Myocyte (in vitro differentiated cells): ENCODE data around the gene LHPP. TPM values are rescaled to one million over a fixed set of nuclear protein-coding genes. Genes with fewer than 3 reads are reported as not detected.
"Not testable (repeated sequence)": the region's sequence is repeated elsewhere in the genome, so short reads cannot be mapped to it uniquely, and the experiment has no call there.

Source experiments
- DNase-seq: peaks from one replicate; pipeline ENCODE4 v3.0.0-alpha.2; 2012; ENCODE audit warnings: low read depth
- total RNA-seq: library from RNA; depleted of rRNA; stranded (reverse); fragments of >200 nt; gene quantifications from 2 replicates; pipeline ENCODE4 v1.2.3, GENCODE V29; 2014

Gene LHPP
- total RNA-seq, 1 donor from 2014 or later: 8.1 TPM

DNA sequence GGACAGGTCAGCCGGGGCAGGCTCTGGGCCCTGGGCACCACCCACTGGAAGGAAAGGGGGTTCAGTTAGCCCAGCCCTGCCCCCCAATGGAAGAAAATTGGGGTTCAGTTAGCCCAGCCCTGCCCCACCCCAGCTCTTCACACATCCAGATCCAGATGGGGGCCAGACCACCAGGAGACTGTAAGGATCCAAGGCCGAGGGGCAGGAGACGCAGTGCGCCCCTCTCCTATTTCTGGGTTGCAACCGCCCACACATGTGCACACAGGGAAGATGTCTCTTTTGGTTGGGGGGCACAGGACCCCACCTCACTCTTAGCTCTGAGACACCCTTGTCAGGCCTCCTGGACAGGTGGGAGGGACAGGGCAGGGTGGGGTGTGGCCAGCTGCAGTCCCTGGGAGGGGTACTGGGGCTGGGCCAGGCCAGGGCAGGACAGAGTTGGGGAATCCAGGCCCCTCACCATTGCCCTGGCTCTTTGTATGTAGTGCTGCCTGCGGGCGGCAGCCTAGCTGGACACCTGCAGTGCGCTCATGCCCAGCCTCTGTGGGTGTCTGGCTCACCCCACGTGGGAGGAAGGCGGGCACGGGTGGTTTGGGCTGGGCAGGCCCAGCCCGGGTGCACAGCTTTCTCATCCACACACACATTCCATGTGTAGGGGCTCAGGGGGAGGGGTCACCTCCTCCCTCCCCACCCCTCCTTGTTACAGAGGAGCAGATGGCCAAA lies 141.2 kb downstream of the LHPP start:
- no peak for DNase-seq

DNA sequence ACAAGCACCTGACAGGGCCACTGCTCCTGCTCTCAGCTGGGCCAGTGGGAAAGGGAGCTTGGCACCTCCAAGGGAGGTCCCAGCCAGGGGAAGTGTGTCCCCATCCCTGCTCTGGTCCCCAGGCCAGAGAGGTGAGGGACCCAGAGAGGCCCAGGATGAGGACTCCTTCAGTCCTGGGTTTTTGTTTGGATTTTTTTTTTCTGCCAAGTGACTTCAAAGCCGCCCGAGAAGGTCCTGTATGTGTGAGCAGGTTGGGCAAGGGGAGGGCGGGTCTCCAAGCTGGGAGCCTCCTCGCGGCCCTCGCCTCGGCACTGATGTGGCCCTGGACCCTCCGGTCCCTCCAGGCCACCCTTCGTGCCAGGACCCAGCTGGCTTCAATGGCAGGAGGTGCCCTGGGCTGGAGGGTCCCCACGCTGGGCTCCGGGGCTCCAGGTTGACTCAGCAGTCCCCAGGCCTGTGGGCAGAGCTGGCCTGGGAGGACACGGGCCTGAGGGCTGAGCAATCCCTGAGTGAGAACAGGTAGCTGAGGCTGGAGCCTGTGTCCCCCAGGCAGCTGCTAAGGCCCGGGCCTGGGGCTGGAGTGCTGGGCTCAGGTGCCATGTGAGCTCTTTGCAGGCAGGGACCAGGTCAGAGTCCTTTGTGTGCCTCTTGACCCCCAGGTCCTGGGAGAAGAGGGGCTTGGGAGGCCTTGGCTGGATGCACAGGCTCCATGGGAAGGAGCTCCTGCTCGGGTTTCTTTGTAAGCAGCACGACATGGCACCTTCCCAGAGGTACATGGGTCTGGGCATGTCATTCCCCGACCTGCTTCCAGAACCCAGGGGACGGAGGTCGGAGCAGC lies 142.0 kb downstream of the LHPP start:
- no peak for DNase-seq

DNA sequence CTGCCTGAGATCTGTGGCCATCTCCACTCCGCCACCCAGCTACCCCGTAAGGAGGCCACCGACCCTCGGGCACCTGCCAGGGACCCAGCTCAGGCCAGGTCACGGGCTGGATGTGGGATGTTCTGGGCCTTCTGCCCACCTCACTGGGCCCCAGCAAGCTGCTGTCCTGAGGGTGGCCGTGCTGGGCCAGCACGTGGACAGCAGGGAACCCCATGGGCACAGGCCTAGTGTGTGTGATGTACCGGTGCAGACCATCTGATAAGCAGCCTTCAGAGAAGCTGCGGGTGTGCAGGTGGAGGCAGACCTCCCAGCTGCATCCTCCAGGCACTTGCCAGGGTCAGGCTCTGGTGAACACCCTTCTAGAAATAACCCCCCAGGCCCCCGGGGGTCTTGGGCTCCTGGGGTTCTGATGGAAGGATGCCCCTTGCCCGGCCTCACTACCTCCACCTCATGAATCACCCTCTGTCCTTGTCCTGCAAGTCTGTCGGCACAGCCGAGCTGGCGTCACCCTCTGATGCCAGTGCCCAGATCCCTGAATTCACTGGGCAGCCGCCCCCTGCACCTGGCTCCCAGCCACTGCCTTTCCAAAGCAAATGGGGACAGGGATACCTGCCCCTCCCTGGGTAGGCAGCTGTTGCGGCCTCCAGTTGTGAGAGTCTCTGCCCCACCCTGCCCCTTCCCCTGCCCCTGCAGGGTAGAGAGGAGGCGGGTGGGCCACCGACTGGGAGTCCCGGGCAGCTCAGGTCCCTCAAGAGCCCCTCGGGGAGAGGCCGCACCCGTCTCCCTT lies 142.8 kb downstream of the LHPP start:
- no peak for DNase-seq

DNA sequence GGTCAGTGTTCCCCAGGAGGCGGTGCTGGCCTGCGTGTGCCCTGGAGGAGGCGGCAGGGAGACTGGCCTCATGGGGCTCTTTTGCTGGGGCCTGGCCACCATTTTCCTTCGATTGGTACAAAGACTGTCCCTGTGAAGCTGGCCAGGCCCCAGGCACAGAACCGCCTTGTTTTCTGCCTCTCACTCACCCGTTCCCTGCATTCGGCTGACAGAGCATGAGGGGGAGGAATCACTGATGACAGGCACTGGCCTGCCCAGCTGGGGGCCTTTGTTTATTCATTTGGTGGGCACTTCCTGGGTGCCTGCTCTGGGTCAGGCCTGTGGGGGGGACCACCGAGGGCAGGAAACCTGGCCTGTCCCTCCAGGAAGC lies 143.4 kb downstream of the LHPP start:
- no peak for DNase-seq

DNA sequence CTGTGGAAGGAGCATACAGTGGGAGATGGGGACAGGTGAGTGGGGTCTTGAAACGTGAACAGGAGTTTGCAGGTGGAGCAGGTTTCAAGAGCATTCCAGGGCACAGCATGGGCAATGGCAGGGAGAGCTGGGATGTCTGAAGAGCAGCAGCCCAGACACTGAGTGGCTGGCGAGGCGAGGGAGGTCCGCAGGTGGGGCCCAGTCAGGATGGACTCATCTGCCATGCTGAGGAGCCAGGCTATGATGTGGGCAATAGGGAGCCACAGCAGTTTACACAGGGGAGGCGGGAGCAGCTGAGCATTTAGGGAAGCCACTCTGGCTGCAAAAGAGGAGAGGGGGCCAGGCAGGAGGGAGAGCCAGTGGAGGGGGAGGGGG lies 143.8 kb downstream of the LHPP start:
- DNase-seq: no peak

DNA sequence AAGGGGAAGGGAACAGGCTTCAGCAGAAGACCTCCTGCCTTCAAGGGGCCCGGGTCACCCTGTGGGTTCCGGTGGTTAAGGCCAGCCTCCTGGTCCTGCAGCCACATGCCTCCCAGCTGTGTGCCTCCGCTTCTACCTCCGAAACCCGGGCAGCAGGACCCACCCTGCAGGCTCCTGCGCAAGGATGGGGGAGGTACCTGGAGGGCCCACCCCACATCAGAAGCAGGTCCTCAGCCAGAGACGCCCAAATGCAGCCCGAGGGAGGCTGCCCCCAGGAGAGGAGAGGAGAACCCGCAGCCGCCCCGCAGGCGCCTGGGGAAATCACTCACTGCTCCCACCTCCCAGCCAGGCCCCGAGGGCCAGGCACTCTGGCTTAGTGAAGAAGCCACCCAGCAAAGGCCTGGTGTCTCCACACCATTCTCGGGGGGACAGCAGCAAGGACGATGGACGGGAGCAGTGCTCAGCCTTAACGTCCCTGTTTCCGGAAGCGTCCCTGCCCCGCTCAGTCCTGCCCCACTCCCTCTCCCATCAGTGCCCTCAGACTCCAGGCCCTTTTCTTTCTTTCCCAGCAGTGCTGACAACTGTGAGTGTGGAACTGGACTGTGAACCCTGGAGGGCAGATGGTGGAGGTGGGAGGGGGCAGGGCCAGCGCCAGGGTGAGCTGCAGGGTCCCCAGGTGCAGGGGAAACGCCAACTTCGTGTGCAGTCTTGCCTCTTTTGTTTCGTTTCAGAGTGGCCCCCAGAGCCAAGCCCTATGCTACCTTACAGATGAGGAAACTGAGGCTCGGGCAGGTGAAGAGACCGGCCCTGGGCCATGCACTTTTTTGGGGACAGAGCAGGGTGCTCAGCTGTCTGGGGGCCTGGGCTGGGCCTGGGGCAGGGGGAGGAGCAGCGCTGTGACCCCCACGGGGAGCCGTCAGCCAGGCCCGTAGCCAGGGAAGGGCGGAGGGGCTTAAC lies 144.5 kb downstream of the LHPP start:
- no peak for DNase-seq

DNA sequence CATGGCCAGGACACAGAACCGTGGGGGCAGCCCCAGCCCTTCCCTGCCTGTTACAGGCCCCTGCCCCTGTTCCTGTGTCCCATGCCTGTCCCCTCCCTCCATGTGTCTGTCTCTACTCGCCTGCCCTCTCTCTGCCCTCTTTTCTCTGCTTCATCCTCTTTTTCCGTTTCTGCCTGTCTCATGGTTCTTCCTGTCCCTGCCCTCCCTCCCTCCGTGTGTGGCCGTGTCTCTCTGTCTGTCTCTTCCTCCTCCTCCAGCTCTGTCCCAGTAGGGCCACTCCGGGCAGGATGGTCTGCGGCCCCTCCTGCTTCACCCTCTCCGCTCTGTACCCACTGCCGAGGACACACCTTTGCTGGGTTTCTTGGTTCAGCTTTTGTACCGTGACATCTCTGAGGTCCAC lies 145.2 kb downstream of the LHPP start:
- no peak for DNase-seq

DNA sequence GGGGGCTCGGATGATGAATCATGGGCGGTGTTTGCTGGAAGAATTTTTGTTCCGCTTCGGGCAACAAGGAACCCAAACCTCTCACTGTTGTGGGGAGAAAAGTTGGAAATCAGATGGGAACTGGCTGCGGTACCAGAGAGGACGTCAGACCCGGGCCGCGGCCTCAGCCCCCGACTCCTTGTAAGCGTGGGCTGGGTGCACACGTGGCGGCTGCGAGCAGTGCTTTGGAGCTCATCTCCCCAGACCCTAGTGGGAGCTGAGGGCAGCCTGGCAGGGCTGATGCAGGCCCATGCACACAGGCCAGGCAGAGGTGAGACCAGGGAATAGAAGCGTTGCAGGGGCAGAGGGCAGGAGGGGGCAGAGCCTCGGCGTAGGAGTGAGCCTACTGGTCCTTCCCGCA lies 146.1 kb downstream of the LHPP start:
- no peak for DNase-seq

DNA sequence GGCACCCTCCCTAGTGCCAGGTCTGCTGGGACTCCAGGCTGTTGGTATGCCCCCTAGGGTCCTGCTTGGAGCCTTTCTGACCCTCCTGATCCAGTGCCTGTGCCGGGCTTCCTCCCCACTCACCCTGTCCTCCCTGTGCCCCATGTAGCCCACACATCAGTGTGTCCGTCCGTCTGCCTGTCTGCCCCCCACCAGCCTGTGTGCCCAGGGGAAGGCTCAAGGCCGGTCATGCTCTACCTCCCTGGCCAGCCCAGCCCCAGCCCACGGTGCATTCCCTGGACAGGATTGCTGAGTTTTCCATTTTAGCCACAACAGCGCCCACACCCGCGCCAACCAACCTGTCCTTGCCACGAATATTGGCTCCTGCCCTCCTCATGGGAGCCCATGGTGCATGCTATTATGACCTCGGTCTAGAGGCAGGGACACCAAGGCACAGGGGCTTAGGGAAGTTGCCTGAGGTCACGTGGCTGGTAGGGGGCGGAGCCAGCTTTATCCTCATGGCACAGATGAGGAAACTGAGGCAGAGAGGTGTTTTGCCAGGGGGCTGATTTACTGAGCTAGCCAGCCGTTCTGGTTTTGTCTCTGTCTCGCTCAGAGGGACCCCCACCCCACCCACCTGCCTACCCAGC lies 146.6 kb downstream of the LHPP start:
- no peak for DNase-seq

DNA sequence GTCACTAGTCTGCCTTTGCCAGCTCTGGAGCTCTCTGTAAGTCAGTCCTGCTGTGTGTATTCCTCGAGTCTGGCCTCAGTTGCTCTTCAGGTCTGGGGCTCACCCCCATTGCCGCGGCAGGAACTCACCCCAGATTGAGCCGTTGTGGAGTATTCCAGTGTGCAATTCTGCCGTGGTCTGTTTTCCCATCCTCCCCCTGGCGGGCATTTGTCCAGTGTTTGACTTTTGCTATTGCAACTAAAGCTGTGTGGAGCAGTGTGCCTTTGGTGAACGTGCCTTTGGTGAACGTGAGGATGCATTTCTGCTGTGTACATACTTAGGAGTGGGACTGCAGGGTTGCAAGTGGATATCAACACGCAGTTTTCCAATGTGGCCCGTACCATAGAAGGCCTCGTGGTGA lies 148.1 kb downstream of the LHPP start:
- DNase-seq: no peak

DNA sequence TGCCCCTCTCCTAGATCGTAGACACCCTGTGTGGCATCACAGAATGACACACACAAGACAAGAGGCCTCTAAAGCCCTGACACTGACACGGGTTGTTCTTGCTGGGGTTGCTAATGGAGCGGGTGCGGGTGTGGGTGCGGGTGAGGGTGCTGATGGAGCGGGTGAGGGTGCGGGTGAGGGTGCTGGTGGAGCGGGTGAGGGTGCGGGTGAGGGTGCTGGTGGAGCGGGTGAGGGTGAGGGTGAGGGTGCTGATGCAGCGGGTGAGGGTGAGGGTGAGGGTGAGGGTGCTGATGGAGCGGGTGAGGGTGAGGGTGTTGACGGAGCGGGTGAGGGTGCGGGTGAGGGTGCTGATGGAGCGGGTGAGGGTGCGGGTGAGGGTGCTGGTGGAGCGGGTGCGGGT lies 148.6 kb downstream of the LHPP start:
- DNase-seq: not testable (repeated sequence)

DNA sequence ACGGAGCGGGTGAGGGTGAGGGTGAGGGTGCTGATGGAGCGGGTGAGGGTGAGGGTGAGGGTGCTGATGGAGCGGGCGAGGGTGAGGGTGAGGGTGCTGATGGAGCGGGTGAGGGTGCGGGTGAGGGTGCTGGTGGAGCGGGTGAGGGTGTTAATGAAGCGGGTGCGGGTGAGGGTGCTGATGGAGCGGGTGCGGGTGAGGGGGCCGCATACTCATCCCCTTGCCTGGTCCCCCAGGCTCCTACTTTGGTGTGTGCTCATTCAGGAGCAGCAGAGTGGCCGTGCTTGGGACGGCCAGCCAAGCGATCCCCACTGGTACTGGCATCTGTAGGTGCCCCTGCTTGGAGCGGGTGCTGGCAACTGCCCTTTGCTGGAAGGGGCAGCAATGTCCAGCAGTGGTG lies 149.2 kb downstream of the LHPP start:
- not testable (repeated sequence) for DNase-seq

DNA sequence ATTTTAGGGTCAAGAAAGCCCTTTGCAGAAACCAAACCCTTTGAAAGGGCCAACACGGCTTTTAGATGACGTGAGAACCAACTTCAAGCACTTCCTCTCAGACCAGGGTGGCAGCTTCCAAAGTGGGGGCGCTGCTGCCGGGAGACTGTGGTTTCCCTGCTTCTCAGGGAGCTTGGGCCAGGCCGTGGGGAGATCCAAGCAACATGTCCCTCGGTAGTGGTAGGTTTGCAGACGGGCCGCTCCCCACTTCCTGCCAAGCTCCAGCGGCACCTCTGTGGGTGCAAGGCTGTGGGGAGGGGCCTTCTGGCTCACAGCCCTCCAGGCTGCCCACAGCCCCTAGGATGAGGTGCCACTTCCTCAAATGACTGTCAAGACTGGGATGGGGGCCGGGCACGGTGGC lies 150.1 kb downstream of the LHPP start:
- no peak for DNase-seq

DNA sequence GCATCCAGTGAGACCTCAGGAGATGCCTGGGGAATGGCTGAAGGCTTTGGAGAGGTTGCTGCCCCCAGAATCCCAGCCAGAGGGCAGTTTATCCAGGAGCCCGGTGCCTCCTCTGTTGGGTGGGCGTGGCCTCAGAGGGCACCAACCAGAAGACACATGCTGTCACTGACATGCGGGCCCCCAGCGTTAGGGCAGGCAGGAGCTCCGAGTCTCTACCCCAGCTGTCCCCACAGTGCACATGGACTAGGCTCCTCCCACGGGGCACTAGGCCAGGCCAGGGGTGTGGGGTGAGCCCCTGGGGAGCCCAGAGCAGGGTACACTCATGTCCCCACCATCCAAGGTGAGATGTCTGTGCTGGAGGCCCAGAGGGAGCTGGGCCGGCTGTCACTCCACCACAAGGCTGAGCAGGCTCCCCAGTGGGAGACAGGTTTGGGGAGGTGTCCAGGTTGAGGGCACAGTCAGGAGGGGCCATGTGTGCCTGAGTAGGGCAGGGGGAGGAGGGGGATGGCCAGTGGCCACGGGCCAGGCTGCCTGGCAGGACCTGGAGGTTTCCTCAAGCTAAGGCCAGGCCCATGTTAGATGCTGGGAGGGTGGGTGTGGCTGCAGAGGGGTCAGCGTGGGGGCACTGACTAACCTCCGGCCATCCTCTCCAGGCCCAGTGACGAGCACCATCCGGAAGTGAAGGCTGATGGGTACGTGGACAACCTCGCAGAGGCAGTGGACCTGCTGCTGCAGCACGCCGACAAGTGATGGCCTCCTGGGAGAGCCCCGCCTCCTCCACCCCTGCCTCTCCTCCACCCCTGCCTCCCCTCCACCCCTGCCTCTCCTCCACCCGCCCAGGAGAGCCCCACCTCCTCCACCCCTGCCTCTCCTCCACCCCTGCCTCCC lies 151.2 kb downstream of the LHPP start:
- DNase-seq: peak; percentile 61

DNA sequence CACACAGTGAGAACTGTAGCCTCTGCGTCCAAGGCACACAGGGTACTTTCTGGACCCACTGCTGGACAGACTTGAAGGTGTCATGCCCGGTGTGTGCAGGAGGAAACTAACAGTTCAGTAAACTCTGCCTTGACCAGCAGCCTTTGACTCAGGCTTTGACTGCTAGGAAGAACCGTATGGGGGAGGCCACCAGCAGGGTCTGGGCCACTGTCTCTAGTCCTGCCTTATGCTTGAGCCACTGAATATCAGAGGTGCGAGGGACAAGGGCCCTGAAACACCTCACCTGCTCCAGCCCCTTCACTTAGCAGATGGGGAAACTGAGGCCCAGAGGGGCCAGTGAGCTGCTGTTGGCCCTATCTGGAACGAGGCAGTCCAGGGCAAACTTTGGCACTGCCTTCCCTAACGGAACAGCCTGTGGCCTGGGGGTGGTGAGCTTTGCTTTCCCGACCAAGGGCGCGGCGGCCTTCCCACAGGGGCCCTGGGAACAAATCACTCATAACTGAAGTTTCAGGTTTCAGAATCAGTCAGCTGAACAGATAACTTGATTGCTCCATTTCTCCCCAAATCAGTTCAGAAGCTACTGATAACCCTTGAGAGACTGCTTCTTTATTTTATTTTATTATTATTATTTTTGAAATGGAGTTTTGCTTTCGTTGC lies 152.5 kb downstream of the LHPP start:
- no peak for DNase-seq

DNA sequence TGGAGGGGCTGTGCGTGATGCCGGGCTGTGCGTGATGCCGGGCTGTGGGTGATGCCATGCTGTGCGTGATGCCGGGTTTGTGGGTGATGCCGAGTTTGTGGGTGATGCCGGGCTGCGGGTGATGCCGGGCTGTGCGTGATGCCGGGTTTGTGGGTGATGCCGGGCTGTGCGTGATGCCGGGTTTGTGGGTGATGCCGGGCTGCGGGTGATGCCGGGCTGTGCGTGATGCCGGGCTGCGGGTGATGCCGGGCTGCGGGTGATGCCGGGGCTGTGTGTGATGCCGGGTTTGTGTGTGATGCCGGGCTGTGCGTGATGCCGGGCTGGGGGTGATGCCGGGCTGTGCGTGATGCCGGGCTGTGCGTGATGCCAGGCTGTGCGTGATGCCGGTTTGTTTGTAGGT lies 153.6 kb downstream of the LHPP start:
- no peak for DNase-seq

DNA sequence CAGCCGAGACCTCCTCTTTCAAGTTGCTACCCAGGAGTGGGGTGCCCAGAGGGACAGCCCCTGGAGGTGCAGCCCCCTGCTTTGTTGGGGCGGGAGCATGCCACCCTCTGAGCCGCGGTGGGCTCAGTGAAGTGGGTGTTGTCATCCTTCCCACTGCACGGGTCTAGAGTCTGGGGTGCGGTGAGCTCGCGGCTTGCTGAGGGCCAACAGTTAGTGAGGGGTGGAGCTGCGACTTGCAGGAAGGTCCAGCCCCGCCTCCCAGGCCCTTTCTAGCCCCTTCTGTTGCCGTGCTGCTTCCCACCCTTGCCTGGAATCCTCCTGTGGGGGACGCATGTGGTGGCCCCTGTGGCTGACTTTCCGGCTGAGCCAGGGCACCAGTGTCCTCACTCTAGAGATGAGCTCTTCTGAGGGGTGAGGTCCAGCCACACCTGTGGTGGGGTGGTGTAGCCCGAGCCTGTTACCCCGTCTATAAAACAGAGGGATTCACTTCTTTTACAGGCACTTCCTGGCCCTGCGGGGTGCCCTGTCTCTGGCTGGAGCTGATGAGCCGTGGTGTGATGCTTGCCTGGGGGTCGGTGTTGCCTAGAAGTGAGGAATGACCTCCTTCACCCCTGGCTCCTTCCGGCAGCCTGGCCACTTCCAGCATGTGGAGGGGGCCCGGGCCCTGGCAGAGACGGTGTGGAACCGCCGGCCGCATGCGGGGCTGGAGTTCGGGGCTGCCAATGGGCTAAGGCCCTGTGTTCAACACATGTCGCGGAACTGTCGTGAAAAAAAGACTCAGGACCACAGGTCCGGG lies 154.6 kb downstream of the LHPP start:
- no peak for DNase-seq

DNA sequence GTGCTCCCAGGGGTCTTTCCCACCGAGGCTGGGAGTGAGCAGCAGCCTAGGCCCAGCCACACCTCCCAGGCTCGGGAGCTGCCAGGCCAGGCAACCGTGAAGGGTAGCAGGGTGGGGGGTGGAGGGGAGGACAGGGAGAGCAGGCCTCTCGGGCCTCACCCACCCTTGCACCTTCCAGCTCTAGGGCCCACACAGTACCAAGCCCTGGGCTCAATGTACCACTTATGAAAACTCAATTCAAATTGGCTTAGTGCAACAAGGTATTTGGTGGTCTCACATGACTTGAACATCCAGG lies 155.2 kb downstream of the LHPP start:
- no peak for DNase-seq
